SJSA1 (cell line): ENCODE measurements around the gene THSD7B. TPM values are rescaled to one million over a fixed set of nuclear protein-coding genes. Genes with fewer than 3 reads are reported as not detected.
"Not testable (repeated sequence)": the region's sequence is repeated elsewhere in the genome, so short reads cannot be mapped to it uniquely, and the experiment has no call there.

ENCODE experiments used
- DNase-seq, 2 experiments: peaks; one replicate each; pipeline ENCODE4 v3.0.0-alpha.2; 2015 to 2020; ENCODE audit warnings: low spot score in 2 of 2, low read depth in 1 of 2
- H3K27ac ChIP-seq: fragments of 250-450 bp; sonication (Bioruptor Pico); 2 replicates; pipeline ENCODE4 v1.5.1; 2020; ENCODE audit warnings: mild to moderate bottlenecking, moderate library complexity
- H3K27me3 ChIP-seq: fragments of 250-450 bp; sonication (Bioruptor Pico); replicated peaks from 2 replicates; pipeline ENCODE4 v1.5.1; 2020; ENCODE audit warnings: mild to moderate bottlenecking, moderate library complexity
- H3K36me3 ChIP-seq: fragments of 250-450 bp; sonication (Bioruptor Pico); 2 replicates; pipeline ENCODE4 v1.5.1; 2020; ENCODE audit warnings: mild to moderate bottlenecking
- H3K4me1 ChIP-seq: fragments of 250-450 bp; sonication (Bioruptor Pico); replicated peaks from 2 replicates; pipeline ENCODE4 v1.6.1; 2021; ENCODE audit warnings: mild to moderate bottlenecking
- H3K4me3 ChIP-seq: fragments of 250-450 bp; sonication (Bioruptor Pico); 2 replicates; pipeline ENCODE4 v1.5.1; 2020; ENCODE audit warnings: mild to moderate bottlenecking
- H3K9me3 ChIP-seq: fragments of 250-450 bp; sonication (Bioruptor Pico); replicated peaks from 2 replicates; pipeline ENCODE4 v1.5.1; 2020; ENCODE audit warnings: mild to moderate bottlenecking
- total RNA-seq: library from RNA; depleted of rRNA; stranded (reverse); fragments of >200 nt; shearing (Covaris generic); gene quantifications from 2 replicates; pipeline ENCODE4 v1.2.3, GENCODE V29; 2014

Gene THSD7B
- total RNA-seq, 1 experiment from 2014 or later = 0.16 TPM

GRCh38 chr2:136920652-136921333 is 155.4 kb downstream of the THSD7B start:
- no peaks in the 10 kb centered on the region for H3K9me3 ChIP-seq
- H3K4me3 ChIP-seq = no peak overlapping the region
- H3K27ac ChIP-seq = no peak overlapping the region
- no peaks in the 10 kb centered on the region for H3K27me3 ChIP-seq
- DNase-seq = no peak
- H3K4me1 ChIP-seq = no peaks in the 10 kb centered on the region
- no peaks in the 10 kb centered on the region for H3K36me3 ChIP-seq

GRCh38 chr2:136927156-136927555 is 161.8 kb downstream of the THSD7B start:
- Histone ChIP-seq H3K4me1 (no peaks in the 10 kb centered on the region), H3K4me3 (no peak overlapping the region), H3K27ac (no peak overlapping the region), H3K9me3 (no peaks in the 10 kb centered on the region; the same call in 1 of the 2 replicates), H3K36me3 (no peaks in the 10 kb centered on the region), H3K27me3 (no peaks in the 10 kb centered on the region)
- DNase-seq = no peak

- Histone ChIP-seq H3K4me3 (no peak overlapping the region), H3K36me3 (no peaks in the 10 kb centered on the region), H3K27me3 (no peaks in the 10 kb centered on the region), H3K27ac (no peak overlapping the region), H3K9me3 (no peaks in the 10 kb centered on the region; the same call in 1 of the 2 replicates), H3K4me1 (no peaks in the 10 kb centered on the region)
- no peak for DNase-seq
Measured at GRCh38 chr2:136929531-136929930, 164.2 kb downstream of the THSD7B start.

- H3K27ac ChIP-seq = no peak overlapping the region
- no peaks in the 10 kb centered on the region for H3K36me3 ChIP-seq
- no peaks in the 10 kb centered on the region for H3K4me1 ChIP-seq
- no peaks in the 10 kb centered on the region for H3K27me3 ChIP-seq
- peak in 1 of 2 experiments; percentile 11 for DNase-seq
- H3K9me3 ChIP-seq = no peaks in the 10 kb centered on the region; the same call in 1 of the 2 replicates
- H3K4me3 ChIP-seq = no peak overlapping the region
Measured at GRCh38 chr2:136932700-136933099, 167.4 kb downstream of the THSD7B start.

DNA sequence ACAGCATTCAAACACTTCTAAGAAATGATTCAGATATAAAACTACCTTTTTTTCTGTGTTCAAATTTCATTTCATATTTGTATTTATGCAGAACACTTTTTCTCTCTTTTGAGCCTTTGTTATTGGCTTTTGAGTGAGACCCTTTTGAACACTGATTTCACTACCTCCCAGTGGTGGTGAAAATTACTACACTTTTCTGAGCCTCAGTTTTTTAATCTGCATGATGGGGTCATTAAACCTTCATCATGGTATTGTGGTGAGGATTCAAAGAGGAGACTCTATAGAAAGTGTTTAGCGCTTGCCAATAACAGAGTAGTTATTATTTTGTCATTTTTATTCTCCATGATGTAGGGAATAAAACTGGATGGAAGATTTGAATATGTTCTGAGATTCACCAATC is 169.8 kb downstream of the THSD7B start:
- no peak overlapping the region for H3K27ac ChIP-seq

GRCh38 chr2:136956050-136956449 is 190.7 kb downstream of the THSD7B start:
- Histone ChIP-seq H3K4me1 (no peaks in the 10 kb centered on the region), H3K9me3 (no peaks in the 10 kb centered on the region), H3K27ac (no peak overlapping the region), H3K36me3 (no peaks in the 10 kb centered on the region), H3K27me3 (no peaks in the 10 kb centered on the region), H3K4me3 (no peak overlapping the region)
- DNase-seq = no peak

More for the DNA sequence above, 169.8 kb downstream of the THSD7B start:
- Histone ChIP-seq H3K4me1 (no peaks in the 10 kb centered on the region), H3K4me3 (no peak overlapping the region), H3K9me3 (no peaks in the 10 kb centered on the region), H3K36me3 (no peaks in the 10 kb centered on the region), H3K27me3 (no peaks in the 10 kb centered on the region)
- no peak for DNase-seq

- H3K27me3 ChIP-seq = no peaks in the 10 kb centered on the region
- no peak overlapping the region for H3K4me3 ChIP-seq
- H3K36me3 ChIP-seq = no peaks in the 10 kb centered on the region
- no peak for DNase-seq
- no peaks in the 10 kb centered on the region for H3K4me1 ChIP-seq
- H3K27ac ChIP-seq = no peak overlapping the region
- no peaks in the 10 kb centered on the region for H3K9me3 ChIP-seq
Measured at GRCh38 chr2:136957044-136957443, 191.7 kb downstream of the THSD7B start.

DNA sequence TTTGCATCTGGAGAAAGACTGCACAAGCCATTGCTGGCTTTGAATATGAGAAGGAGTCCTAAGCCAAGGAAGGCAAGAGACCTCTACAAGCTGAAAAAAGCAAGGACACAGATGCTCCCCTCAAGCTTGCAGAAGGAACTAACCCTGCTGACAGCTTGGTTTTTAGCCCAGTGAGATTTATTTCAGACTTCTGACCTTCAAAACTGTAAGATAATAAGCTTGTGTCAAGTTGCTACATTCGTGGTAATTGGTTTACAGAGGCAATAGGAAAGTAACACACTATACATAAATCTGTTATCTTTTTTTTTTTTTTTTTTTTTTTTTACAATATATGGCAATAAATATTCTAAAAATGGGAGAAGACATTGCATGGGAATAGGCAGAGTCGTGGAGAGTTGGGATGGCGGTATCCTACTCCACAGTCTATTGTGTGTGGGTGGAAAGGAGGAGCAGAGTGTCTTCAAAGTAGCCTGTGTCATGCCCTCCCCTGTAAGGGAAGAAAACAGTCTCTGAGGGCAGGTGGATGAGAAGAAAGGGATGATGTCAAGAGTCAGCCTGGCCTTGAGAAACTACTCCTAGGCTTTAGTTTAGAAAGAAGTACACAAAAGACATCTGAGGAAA is 196.9 kb downstream of the THSD7B start:
- no peaks in the 10 kb centered on the region for H3K9me3 ChIP-seq
- H3K27me3 ChIP-seq = no peaks in the 10 kb centered on the region
- no peak overlapping the region for H3K27ac ChIP-seq
- no peaks in the 10 kb centered on the region for H3K36me3 ChIP-seq
- H3K4me1 ChIP-seq = no peaks in the 10 kb centered on the region
- no peak for DNase-seq
- H3K4me3 ChIP-seq = no peak overlapping the region

DNA sequence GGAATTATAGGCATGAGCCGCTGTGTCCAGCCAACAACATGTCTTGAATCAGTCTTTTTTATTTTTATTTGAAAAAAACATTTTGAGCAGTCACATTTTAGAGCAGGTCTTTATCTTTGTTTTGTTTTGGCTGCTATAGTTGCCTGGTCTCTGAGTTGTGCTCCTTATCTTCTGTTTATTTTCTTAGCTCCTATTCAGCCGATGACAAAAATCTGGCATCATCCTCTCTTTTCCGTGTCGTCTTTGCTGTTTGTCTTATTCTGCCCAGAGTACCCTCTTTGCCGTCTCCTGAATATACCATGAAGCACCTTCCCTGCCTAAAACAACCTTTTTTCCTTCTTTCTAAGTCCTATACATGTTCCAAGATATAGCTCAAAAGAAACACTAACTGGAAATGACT is 201.1 kb downstream of the THSD7B start:
- H3K36me3 ChIP-seq = no peaks in the 10 kb centered on the region

GRCh38 chr2:136980303-136980702 is 215.0 kb downstream of the THSD7B start:
- H3K27me3 ChIP-seq = no peaks in the 10 kb centered on the region
- H3K27ac ChIP-seq = no peak overlapping the region
- H3K4me3 ChIP-seq = no peak overlapping the region
- H3K4me1 ChIP-seq = no peaks in the 10 kb centered on the region
- no peaks in the 10 kb centered on the region for H3K36me3 ChIP-seq
- DNase-seq = no peak
- no peaks in the 10 kb centered on the region for H3K9me3 ChIP-seq

More for the DNA sequence above, 201.1 kb downstream of the THSD7B start:
- H3K4me1 ChIP-seq = no peaks in the 10 kb centered on the region
- H3K9me3 ChIP-seq = no peaks in the 10 kb centered on the region
- H3K27me3 ChIP-seq = no peaks in the 10 kb centered on the region
- no peak for DNase-seq
- no peak overlapping the region for H3K27ac ChIP-seq
- H3K4me3 ChIP-seq = no peak overlapping the region

DNA sequence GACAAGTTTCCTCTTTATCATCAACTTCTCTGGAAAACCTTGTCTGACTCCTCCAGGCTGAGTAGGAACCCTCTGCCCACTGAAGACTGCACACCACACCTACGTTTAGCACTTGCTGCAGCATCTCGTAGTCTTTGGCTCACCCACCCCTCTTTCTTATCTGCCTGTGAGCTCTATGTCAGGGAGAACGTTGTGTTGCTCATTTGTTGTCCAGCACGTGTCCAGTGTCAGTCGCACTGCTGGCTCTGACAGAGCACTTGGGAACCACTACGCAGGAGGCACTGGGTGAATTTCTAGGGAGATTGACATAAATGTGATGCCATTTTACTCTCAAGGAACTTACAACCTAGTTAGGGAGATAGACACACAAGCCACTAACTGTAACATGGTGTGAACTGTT is 216.3 kb downstream of the THSD7B start:
- not testable (repeated sequence) for H3K27me3 ChIP-seq, H3K27ac ChIP-seq, H3K9me3 ChIP-seq, H3K4me1 ChIP-seq, H3K36me3 ChIP-seq, DNase-seq, H3K4me3 ChIP-seq

- Histone ChIP-seq H3K4me1 (no peaks in the 10 kb centered on the region), H3K27me3 (no peaks in the 10 kb centered on the region; the same call in 1 of the 2 replicates), H3K9me3 (no peaks in the 10 kb centered on the region), H3K4me3 (no peak overlapping the region), H3K27ac (no peak overlapping the region), H3K36me3 (no peaks in the 10 kb centered on the region)
- no peak for DNase-seq
Measured at GRCh38 chr2:136985044-136985443, 219.7 kb downstream of the THSD7B start.

DNA sequence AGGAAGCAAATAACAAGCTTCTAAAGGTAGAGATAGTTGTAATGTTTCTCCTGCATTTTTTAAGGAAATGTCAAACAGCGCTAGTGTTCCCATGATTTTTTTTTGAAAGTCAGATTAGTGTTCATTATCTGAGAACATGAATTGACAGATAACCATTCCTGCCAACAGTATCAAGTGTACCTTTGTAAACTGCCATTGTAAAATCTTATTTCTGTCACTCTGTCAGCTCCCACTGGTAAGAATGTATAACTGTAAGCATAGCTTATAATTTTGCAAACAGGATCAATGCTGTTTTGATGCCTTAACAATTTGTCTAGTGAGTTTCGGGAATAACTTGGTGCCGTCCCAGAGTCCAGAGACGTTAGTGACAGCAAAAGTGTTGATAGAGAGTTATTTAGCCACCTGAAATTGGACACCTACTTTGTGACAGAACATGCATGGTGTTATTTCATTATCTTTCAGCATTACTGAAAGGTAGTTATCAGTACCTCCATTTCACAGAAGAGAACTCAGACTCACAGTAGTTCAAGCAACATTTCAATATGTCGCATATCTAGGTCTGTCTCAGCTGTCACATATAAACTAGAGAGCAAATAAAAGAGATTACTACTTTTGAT is 221.4 kb downstream of the THSD7B start:
- Histone ChIP-seq H3K9me3 (no peaks in the 10 kb centered on the region), H3K27me3 (no peaks in the 10 kb centered on the region; the same call in 1 of the 2 replicates), H3K36me3 (no peaks in the 10 kb centered on the region), H3K4me1 (no peaks in the 10 kb centered on the region), H3K27ac (no peak overlapping the region), H3K4me3 (no peak overlapping the region)
- DNase-seq = no peak

GRCh38 chr2:136990316-136990715 is 225.0 kb downstream of the THSD7B start:
- no peaks in the 10 kb centered on the region for H3K36me3 ChIP-seq
- no peak for DNase-seq

More at GRCh38 chr2:136990316-136990715, 225.0 kb downstream of the THSD7B start:
- Histone ChIP-seq H3K27ac (no peak overlapping the region), H3K27me3 (no peaks in the 10 kb centered on the region; the same call in 1 of the 2 replicates), H3K4me1 (no peaks in the 10 kb centered on the region), H3K9me3 (no peaks in the 10 kb centered on the region), H3K4me3 (no peak overlapping the region)
